ENCODE measurements around the gene DLX4. TPM values are rescaled to one million over a fixed set of nuclear protein-coding genes. Genes with fewer than 3 reads are reported as not detected.

DLX4 gene
- total and polyA plus RNA-seq, 4 donors = 0.45 to 2.2 (median 0.72) TPM

DNA sequence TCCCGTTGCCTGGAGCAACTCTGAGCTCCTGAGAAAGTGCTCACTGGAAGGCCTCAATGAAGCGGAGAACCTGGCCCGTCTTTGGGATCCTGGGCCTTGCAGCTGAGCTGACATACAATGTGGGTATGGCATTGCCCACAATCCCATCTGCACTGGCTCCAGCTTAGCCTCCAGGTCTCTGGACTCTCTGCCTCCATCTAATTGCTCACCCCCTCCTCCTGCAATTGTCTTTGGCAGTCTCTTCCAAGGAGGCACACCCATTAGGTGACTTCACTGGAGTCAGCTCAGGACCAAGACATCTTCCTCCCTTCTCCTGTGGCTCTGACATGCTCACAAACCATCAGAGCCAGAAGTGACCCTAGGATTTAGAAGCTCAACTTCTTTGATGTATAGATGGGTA lies 1.5 kb downstream of the DLX4 start:
- H3K27ac ChIP-seq (ENCODE audit: low read depth in 1 of 2, low read length in 1 of 2) = no peak overlapping the region
- WGBS, 2 donors = 53 to 76% methylated on average over 3 of the region's 3 CpGs
- H3K9ac ChIP-seq (ENCODE audit: insufficient read depth in 1 of 2, low read length in 2 of 2) = no peak overlapping the region
- peaks cover 0 to 28% (median 4%) of the 10 kb centered on the region in 5 donors for H3K4me1 ChIP-seq (ENCODE audit: control insufficient read depth in 5 of 5, insufficient read depth in 5 of 5, low read length in 5 of 5)
- TF ChIP-seq, protein P1, sequence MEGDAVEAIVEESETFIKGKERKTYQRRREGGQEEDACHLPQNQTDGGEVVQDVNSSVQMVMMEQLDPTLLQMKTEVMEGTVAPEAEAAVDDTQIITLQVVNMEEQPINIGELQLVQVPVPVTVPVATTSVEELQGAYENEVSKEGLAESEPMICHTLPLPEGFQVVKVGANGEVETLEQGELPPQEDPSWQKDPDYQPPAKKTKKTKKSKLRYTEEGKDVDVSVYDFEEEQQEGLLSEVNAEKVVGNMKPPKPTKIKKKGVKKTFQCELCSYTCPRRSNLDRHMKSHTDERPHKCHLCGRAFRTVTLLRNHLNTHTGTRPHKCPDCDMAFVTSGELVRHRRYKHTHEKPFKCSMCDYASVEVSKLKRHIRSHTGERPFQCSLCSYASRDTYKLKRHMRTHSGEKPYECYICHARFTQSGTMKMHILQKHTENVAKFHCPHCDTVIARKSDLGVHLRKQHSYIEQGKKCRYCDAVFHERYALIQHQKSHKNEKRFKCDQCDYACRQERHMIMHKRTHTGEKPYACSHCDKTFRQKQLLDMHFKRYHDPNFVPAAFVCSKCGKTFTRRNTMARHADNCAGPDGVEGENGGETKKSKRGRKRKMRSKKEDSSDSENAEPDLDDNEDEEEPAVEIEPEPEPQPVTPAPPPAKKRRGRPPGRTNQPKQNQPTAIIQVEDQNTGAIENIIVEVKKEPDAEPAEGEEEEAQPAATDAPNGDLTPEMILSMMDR (IDR thresholded peaks at IDR 0.05; ENCODE audit: control extremely low read depth, extremely low read depth) = no peak
- no peak for DNase-seq
- no peak for ATAC-seq (ENCODE audit: insufficient read depth, low FRiP score)
- no peaks in the 10 kb centered on the region for H3K9me3 ChIP-seq (ENCODE audit: control insufficient read depth in 4 of 4, insufficient read depth in 3 of 4, low read length in 3 of 4)
- H3K36me3 ChIP-seq (ENCODE audit: control insufficient read depth in 4 of 4, insufficient read depth in 4 of 4, low read length in 4 of 4) = no peaks in the 10 kb centered on the region
- peaks cover 4 to 91% (median 90%) of the 10 kb centered on the region in 3 donors for H3K27me3 ChIP-seq (ENCODE audit: control insufficient read depth in 3 of 3, insufficient read depth in 3 of 3, low read length in 2 of 3)
- no peak overlapping the region for H3K4me3 ChIP-seq

DNA sequence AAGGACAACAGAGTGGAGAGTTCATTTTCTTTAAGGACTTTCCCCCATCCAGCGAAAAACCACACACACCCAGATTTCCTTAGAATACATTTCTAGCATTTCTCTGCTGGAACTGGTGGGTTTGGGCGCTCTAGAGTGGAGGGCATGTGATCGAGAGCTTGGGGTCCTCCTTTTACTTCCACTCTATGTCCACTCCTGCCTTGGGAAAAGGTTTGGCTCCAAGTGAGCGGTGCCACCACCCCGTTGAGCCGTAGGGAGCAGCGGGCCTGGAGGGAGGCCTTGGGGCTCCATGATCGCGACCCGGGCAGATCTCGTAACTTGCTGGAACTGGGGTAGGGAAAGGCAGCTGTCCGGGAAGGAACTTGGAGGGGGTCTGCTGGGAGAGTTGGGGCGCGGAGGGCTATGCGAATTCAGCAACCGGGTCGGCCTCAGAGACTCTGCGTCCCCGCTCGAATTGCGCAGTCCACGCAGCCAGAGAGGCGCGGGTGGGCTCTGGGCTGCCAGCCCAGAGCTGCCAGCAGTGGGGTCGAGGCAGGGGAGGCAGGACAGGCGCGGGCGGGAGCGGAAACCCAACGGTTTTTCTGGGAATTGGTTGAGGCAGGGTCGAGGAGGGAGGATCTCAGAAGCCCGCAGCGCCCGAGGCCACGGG lies 2.3 kb downstream of the DLX4 start:
- TF ChIP-seq, protein P1 (IDR thresholded peaks at IDR 0.05; ENCODE audit: control extremely low read depth, extremely low read depth) = no peak
- ATAC-seq (ENCODE audit: insufficient read depth, low FRiP score) (no peak), DNase-seq (peak in 1 of 3 donors; percentile 33)
- Histone ChIP-seq H3K4me3 (no peak overlapping the region), H3K9me3 (ENCODE audit: control insufficient read depth in 4 of 4, insufficient read depth in 3 of 4, low read length in 3 of 4) (no peaks in the 10 kb centered on the region), H3K9ac (ENCODE audit: insufficient read depth in 1 of 2, low read length in 2 of 2) (no peak overlapping the region), H3K36me3 (ENCODE audit: control insufficient read depth in 4 of 4, insufficient read depth in 4 of 4, low read length in 4 of 4) (no peaks in the 10 kb centered on the region), H3K4me1 (ENCODE audit: control insufficient read depth in 5 of 5, insufficient read depth in 5 of 5, low read length in 5 of 5) (peaks cover 0 to 28% (median 4%) of the 10 kb centered on the region in 5 donors), H3K27me3 (ENCODE audit: control insufficient read depth in 3 of 3, insufficient read depth in 3 of 3, low read length in 2 of 3) (peaks cover 4 to 87% (median 82%) of the 10 kb centered on the region in 3 donors), H3K27ac (ENCODE audit: low read depth in 1 of 2, low read length in 1 of 2) (no peak overlapping the region)
- 7 to 14% methylated on average over 35 of the region's 35 CpGs for WGBS, 2 donors

DNA sequence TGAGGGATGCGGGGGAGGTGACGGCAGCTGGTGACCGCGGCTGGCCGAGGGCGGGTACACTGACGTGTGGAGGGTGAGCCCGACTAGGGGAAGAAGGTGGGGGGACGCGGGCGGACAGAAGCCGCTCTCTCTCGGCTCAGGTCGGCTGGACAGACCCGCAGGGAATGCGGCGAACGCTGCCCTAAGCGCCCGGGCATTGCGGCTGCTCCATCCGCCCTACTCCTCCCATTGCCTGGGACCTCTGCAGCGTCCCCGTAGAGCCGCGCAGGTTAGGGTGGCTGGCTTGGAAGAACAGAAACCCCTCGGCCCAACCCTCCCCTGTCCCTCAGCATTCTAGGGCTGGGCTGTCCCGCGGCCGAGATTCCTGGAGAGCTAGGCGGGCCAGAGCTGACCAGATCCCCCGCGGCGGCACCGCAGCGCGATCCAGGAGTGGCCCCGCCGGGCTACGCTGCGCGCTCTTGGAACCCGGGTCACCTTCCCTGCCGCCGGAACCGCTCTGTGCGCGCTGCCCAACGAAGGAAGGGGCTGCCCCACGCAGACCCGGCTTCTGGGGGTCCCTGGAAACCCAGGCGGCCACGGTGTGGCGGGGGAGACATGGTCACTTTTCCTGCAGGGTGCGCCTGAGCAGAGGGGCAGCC lies 3.0 kb downstream of the DLX4 start:
- TF ChIP-seq, protein P1 (IDR thresholded peaks at IDR 0.05; ENCODE audit: control extremely low read depth, extremely low read depth) = no peak
- Histone ChIP-seq H3K9ac (ENCODE audit: insufficient read depth in 1 of 2, low read length in 2 of 2) (no peak overlapping the region), H3K4me3 (no peak overlapping the region), H3K27ac (ENCODE audit: low read depth in 1 of 2, low read length in 1 of 2) (no peak overlapping the region), H3K27me3 (ENCODE audit: control insufficient read depth in 3 of 3, insufficient read depth in 3 of 3, low read length in 2 of 3) (peaks cover 4 to 85% (median 79%) of the 10 kb centered on the region in 3 donors), H3K36me3 (ENCODE audit: control insufficient read depth in 4 of 4, insufficient read depth in 4 of 4, low read length in 4 of 4) (no peaks in the 10 kb centered on the region), H3K4me1 (ENCODE audit: control insufficient read depth in 5 of 5, insufficient read depth in 5 of 5, low read length in 5 of 5) (peaks cover 0 to 28% (median 4%) of the 10 kb centered on the region in 5 donors), H3K9me3 (ENCODE audit: control insufficient read depth in 4 of 4, insufficient read depth in 3 of 4, low read length in 3 of 4) (no peaks in the 10 kb centered on the region)
- 3% methylated on average over 49 to 55 of the region's 55 CpGs for WGBS, 2 donors
- DNase-seq (peak in 1 of 3 donors; percentile 19), ATAC-seq (ENCODE audit: insufficient read depth, low FRiP score) (no peak)

All from lung (tissue), 12 donors.